Measurements from ENCODE around the gene CACNA1C. TPM values are rescaled to one million over a fixed set of nuclear protein-coding genes. Genes with fewer than 3 reads are reported as not detected.

Gene CACNA1C
- polyA plus RNA-seq, 1 of the 3 experiments (the other 2 are of a cell fraction): 1.5 TPM

GRCh38 chr12:2061402-2061801, 8.6 kb downstream of the CACNA1C start:
- no peaks in the 10 kb centered on the region for H3K79me2 ChIP-seq (ENCODE audit: insufficient read depth)

GRCh38 chr12:2064071-2064507, 11.3 kb downstream of the CACNA1C start:
- Histone ChIP-seq H2AFZ (ENCODE audit: low read depth) (no peak overlapping the region; the same call in 1 of the 2 replicates), H3K27me3 (ENCODE audit: insufficient read depth) (no peaks in the 10 kb centered on the region), H3K79me2 (ENCODE audit: insufficient read depth) (no peaks in the 10 kb centered on the region), H3K36me3 (replicated peaks in 1 of 2; ENCODE audit: control insufficient read depth in 1 of 2, insufficient read depth in 2 of 2, low read length in 1 of 2) (no peaks in the 10 kb centered on the region), H3K4me2 (peak overlapping the region; percentile 28), H3K9me2 (no peaks in the 10 kb centered on the region), H3K9ac (no peak overlapping the region), H3F3A (replicated peaks; ENCODE audit: insufficient read depth) (no peaks in the 10 kb centered on the region), H4K20me1 (ENCODE audit: insufficient read depth) (no peaks in the 10 kb centered on the region), H3K27ac (ENCODE audit: low read depth in 2 of 2, low read length in 1 of 2) (peak overlapping the region in 1 of 2 experiments; percentile 82; a peak in 2 of 4 replicates), H3K4me1 (ENCODE audit: control insufficient read depth in 1 of 2, insufficient read depth in 2 of 2, low read depth in 1 of 2, low read length in 1 of 2) (peaks cover 0 to 18% of the 10 kb centered on the region in 2 experiments; a peak in 2 of 4 replicates), H3K9me3 (0 out of 2 replicates have a peak, but pooled peaks cover 3% of the 10 kb centered on the region), H3K4me3 (ENCODE audit: low read depth in 2 of 2, low read length in 1 of 2) (peak overlapping the region in 1 of 2 experiments; percentile 31; a peak in 1 of 4 replicates)
- ChIA-PET CTCF (interaction anchor here (0.7 to 2.2 kb wide), 6 partner anchors 9 to 519 kb away, joined by 3 to 14 read pairs (median 4); no protein-coding TSS in a partner anchor), POLR2A (interaction anchor here (0.6 kb wide), 1 partner anchor 16 kb away, joined by 4 read pairs; no protein-coding TSS in a partner anchor)
- 22% methylated on average over 5 of the region's 5 CpGs for WGBS (ENCODE audit: low lambda C conversion rate)
- peak; percentile 73 for DNase-seq
- TF ChIP-seq TCF12 (IDR thresholded peaks at IDR 0.05) (0 out of 2 replicates have a peak, but pooled peaks have one; percentile 3), MEF2A (IDR thresholded peaks at IDR 0.05; ENCODE audit: borderline replicate concordance, low read depth) (no peak), RXRA (IDR thresholded peaks at IDR 0.05; ENCODE audit: borderline replicate concordance, low read depth) (no peak), RCOR1 (IDR thresholded peaks at IDR 0.05; ENCODE audit: low read length) (peak; percentile 13; the same call in 1 of the 2 replicates), ELF1 (IDR thresholded peaks at IDR 0.05) (no peak), SMC3 (IDR thresholded peaks at IDR 0.05; ENCODE audit: low read depth, low read length) (no peak), SIN3A (IDR thresholded peaks at IDR 0.05; ENCODE audit: borderline replicate concordance, low read depth, low read length) (no peak), FOXJ3 (CRISPR knock-in tag; IDR thresholded peaks at IDR 0.05) (0 out of 2 replicates have a peak, but pooled peaks have one; percentile 34), GATA2 (CRISPR knock-in tag; IDR thresholded peaks at IDR 0.05) (peak; percentile 93)

More at GRCh38 chr12:2061402-2061801, 8.6 kb downstream of the CACNA1C start:
- no peaks in the 10 kb centered on the region for H4K20me1 ChIP-seq (ENCODE audit: insufficient read depth)
- peaks cover 0 to 24% of the 10 kb centered on the region in 2 experiments; a peak in 2 of 4 replicates for H3K4me1 ChIP-seq (ENCODE audit: control insufficient read depth in 1 of 2, insufficient read depth in 2 of 2, low read depth in 1 of 2, low read length in 1 of 2)
- 66% methylated on average over 4 of the region's 6 CpGs for WGBS (ENCODE audit: low lambda C conversion rate)
- no peaks in the 10 kb centered on the region for H3F3A ChIP-seq (replicated peaks; ENCODE audit: insufficient read depth)
- ChIA-PET POLR2A (no interaction called here), CTCF (interaction anchor here (0.6 to 1.3 kb wide), 5 partner anchors 84 to 522 kb away, joined by 3 to 6 read pairs (median 3); no protein-coding TSS in a partner anchor)
- no peak overlapping the region for H3K27ac ChIP-seq (ENCODE audit: low read depth in 2 of 2, low read length in 1 of 2)
- DNase-seq: no peak
- no peak overlapping the region for H3K4me2 ChIP-seq
- H3K36me3 ChIP-seq (replicated peaks in 1 of 2; ENCODE audit: control insufficient read depth in 1 of 2, insufficient read depth in 2 of 2, low read length in 1 of 2): no peaks in the 10 kb centered on the region
- H3K4me3 ChIP-seq (ENCODE audit: low read depth in 2 of 2, low read length in 1 of 2): no peak overlapping the region
- no peaks in the 10 kb centered on the region for H3K27me3 ChIP-seq (ENCODE audit: insufficient read depth)
- TF ChIP-seq, protein P1, sequence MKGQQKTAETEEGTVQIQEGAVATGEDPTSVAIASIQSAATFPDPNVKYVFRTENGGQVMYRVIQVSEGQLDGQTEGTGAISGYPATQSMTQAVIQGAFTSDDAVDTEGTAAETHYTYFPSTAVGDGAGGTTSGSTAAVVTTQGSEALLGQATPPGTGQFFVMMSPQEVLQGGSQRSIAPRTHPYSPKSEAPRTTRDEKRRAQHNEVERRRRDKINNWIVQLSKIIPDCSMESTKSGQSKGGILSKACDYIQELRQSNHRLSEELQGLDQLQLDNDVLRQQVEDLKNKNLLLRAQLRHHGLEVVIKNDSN (IDR thresholded peaks at IDR 0.05; ENCODE audit: borderline replicate concordance, low read depth): no peak
- TF ChIP-seq MAX (IDR thresholded peaks at IDR 0.05; ENCODE audit: low read depth) (no peak), NRF1 (IDR thresholded peaks at IDR 0.05; ENCODE audit: low read depth, low read length) (no peak), EZH2phosphoT487 (IDR thresholded peaks at IDR 0.05; ENCODE audit: borderline replicate concordance, low read depth) (no peak), EP300 (IDR thresholded peaks at IDR 0.05; ENCODE audit: borderline replicate concordance in 1 of 2, low read depth in 1 of 2, low read length in 1 of 2) (no peak)
- no peaks in the 10 kb centered on the region for H3K9me2 ChIP-seq
- H3K9ac ChIP-seq: no peak overlapping the region
- no peak overlapping the region for H2AFZ ChIP-seq (ENCODE audit: low read depth)
- H3K9me3 ChIP-seq: no peaks in the 10 kb centered on the region
